Immature natural killer cell (primary cell): ENCODE measurements around the gene MAPK8IP3. TPM values are rescaled to one million over a fixed set of nuclear protein-coding genes. Genes with fewer than 3 reads are reported as not detected.

ENCODE experiments used
- DNase-seq, 3 donors: peaks; one replicate each; pipeline ENCODE4 v3.0.0; 2022; ENCODE audit warnings: mixed read lengths in 1 of 3
- H3K27ac Mint-ChIP-seq, 6 donors: one replicate each; pipeline ENCODE4 v1.8.0; 2020; ENCODE audit warnings: mixed read lengths in 6 of 6, mild to moderate bottlenecking in 5 of 6, inconsistent platforms in 4 of 6, moderate library complexity in 3 of 6
- H3K27me3 Mint-ChIP-seq, 3 donors: one replicate each; pipeline ENCODE4 v1.8.0; 2020 to 2021; ENCODE audit warnings: low read depth in 3 of 3, mild to moderate bottlenecking in 3 of 3, mixed read lengths in 3 of 3, moderate library complexity in 3 of 3, inconsistent platforms in 1 of 3
- H3K36me3 Mint-ChIP-seq, 3 donors: one replicate each; pipeline ENCODE4 v1.8.0; 2020; ENCODE audit warnings: mixed read lengths in 3 of 3, inconsistent platforms in 2 of 3, mild to moderate bottlenecking in 2 of 3
- H3K4me1 Mint-ChIP-seq, 2 donors: one replicate each; pipeline ENCODE4 v1.8.0; 2020; ENCODE audit warnings: inconsistent platforms in 2 of 2, mild to moderate bottlenecking in 2 of 2, mixed read lengths in 2 of 2, moderate library complexity in 1 of 2
- H3K4me3 Mint-ChIP-seq, 5 donors: one replicate each; pipeline ENCODE4 v1.8.0; 2020; ENCODE audit warnings: mild to moderate bottlenecking in 5 of 5, mixed read lengths in 5 of 5, inconsistent platforms in 3 of 5, moderate library complexity in 3 of 5
- H3K9me3 Mint-ChIP-seq, 6 donors: one replicate each; pipeline ENCODE4 v1.8.0; 2020; ENCODE audit warnings: mild to moderate bottlenecking in 6 of 6, mixed read lengths in 6 of 6, inconsistent platforms in 4 of 6, moderate library complexity in 3 of 6
- polyA plus RNA-seq, 3 donors: library from polyadenylated mRNA; unstranded; fragments of 300-500 nt; fragmentation: Illumina TruSeq; gene quantifications; one replicate each; pipeline ENCODE4 v1.2.3, GENCODE V29; 2021

The MAPK8IP3 gene
- polyA plus RNA-seq, 3 donors from 2014 or later, result 0.55 to 3.8 (median 0.57) TPM

DNA sequence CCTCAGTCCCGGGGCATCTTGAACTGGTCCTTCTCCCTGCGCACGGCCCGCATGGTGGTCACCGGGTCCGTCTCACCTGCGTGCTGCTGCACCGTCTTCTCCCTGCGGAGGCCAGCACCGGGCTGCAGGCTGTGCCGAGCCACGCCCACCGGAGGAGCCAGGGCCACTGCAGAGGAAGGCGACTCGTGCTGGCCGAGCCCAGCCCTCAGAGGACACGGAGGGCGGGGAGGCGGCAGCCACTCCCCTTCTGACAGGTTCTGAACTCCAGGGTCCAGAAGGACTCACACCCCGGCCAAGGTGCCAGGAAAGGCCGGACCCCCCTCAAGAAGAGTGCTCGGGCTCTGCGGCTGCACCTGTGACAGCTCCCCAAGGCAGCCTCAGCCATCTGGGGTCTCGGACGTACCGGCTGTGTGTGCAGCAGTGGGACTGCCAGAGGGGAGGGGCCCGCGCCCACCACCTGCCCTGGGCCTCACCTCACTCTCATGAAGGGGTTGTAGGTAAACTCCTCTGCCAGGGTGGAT is 103.3 kb downstream of the MAPK8IP3 start:
- Mint-ChIP-seq H3K27ac (no peak overlapping the region), H3K4me1 (peaks cover 4 to 6% of the 10 kb centered on the region in 2 donors), H3K9me3 (no peaks in the 10 kb centered on the region), H3K4me3 (no peak overlapping the region), H3K36me3 (peaks cover 0 to 13% (median 3%) of the 10 kb centered on the region in 3 donors), H3K27me3 (peaks cover 0 to 3% (median 0%) of the 10 kb centered on the region in 3 donors)
- DNase-seq, result no peak

DNA sequence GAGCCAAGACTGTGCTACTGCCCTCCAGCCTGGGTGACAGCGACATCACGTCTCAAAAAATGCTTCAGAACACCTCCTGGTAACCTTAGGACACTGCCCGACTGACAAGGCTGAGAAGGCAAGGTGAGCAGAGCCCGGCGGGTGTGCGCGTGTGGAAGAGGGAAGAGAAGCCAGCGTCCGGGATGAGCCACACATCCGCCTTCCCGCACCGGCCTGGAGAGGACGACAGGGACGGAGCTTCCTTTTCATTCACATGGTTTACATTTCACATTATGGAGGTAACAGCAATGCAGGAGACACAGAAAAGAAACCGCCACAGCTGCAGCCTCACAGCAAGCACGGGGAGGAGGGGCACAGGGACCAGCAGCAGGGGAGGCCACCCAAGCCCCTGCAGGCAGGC is 104.1 kb downstream of the MAPK8IP3 start:
- Mint-ChIP-seq H3K36me3 (peaks cover 3 to 16% (median 7%) of the 10 kb centered on the region in 3 donors), H3K9me3 (no peaks in the 10 kb centered on the region), H3K4me1 (peaks cover 4 to 9% of the 10 kb centered on the region in 2 donors), H3K27me3 (peaks cover 0 to 3% (median 0%) of the 10 kb centered on the region in 3 donors), H3K4me3 (no peak overlapping the region), H3K27ac (peak overlapping the region in 1 of 6 donors; percentile 34)
- no peak for DNase-seq

GRCh38 chr16:1810536-1810935 is 104.5 kb downstream of the MAPK8IP3 start:
- peaks cover 0 to 3% (median 0%) of the 10 kb centered on the region in 6 donors for H3K9me3 Mint-ChIP-seq
- no peak overlapping the region for H3K4me3 Mint-ChIP-seq
- DNase-seq, result no peak
- peaks cover 0 to 3% (median 2%) of the 10 kb centered on the region in 3 donors for H3K27me3 Mint-ChIP-seq
- no peak overlapping the region for H3K27ac Mint-ChIP-seq
- H3K36me3 Mint-ChIP-seq, result peaks cover 8 to 20% (median 9%) of the 10 kb centered on the region in 3 donors
- peaks cover 4 to 12% of the 10 kb centered on the region in 2 donors for H3K4me1 Mint-ChIP-seq

- Mint-ChIP-seq H3K4me1 (peaks cover 4 to 12% of the 10 kb centered on the region in 2 donors), H3K4me3 (no peak overlapping the region), H3K36me3 (peaks cover 7 to 16% (median 8%) of the 10 kb centered on the region in 3 donors), H3K27me3 (peaks cover 0 to 5% (median 2%) of the 10 kb centered on the region in 3 donors), H3K27ac (peak overlapping the region in 2 of 6 donors; percentile 25 to 60), H3K9me3 (peaks cover 0 to 3% (median 0%) of the 10 kb centered on the region in 6 donors)
- peak in 2 of 3 donors; percentile 8 to 18 for DNase-seq
Observed at GRCh38 chr16:1812732-1813163, 106.8 kb downstream of the MAPK8IP3 start.

DNA sequence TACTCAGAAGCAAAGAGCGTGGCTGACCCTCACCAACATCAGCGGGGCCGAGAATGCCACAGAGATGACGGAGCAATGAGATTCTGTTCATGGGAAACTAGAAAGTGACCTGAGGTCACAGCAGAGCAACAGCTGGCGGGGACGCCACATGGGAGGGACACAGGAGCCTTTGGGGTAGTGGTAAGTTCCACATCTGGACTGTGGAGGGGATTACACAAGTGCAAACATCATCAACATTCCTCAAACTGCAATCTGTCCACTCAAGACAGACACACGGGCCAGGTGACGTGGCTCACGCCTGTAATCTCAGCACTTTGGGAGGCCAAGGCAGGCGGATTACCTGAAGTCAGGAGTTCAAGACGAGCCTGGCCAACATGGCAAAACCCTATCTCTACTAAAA is 109.5 kb downstream of the MAPK8IP3 start:
- Mint-ChIP-seq H3K9me3 (peaks cover 0 to 3% (median 0%) of the 10 kb centered on the region in 6 donors), H3K27ac (peak overlapping the region in 1 of 6 donors; percentile 42), H3K4me1 (peaks cover 4 to 12% of the 10 kb centered on the region in 2 donors), H3K27me3 (peaks cover 0 to 4% (median 2%) of the 10 kb centered on the region in 3 donors), H3K36me3 (peaks cover 7 to 16% (median 8%) of the 10 kb centered on the region in 3 donors), H3K4me3 (no peak overlapping the region)
- no peak for DNase-seq

GRCh38 chr16:1816396-1817275 is 110.6 kb downstream of the MAPK8IP3 start:
- DNase-seq, result no peak
- H3K27ac Mint-ChIP-seq, result no peak overlapping the region
- H3K27me3 Mint-ChIP-seq, result peaks cover 0 to 4% (median 2%) of the 10 kb centered on the region in 3 donors
- H3K4me1 Mint-ChIP-seq, result peaks cover 4 to 12% of the 10 kb centered on the region in 2 donors
- H3K9me3 Mint-ChIP-seq, result peaks cover 0 to 3% (median 0%) of the 10 kb centered on the region in 6 donors
- H3K4me3 Mint-ChIP-seq, result no peak overlapping the region
- peaks cover 7 to 16% (median 8%) of the 10 kb centered on the region in 3 donors for H3K36me3 Mint-ChIP-seq

- no peak for DNase-seq
- Mint-ChIP-seq H3K27me3 (peaks cover 0 to 4% (median 2%) of the 10 kb centered on the region in 3 donors), H3K4me1 (peaks cover 4 to 12% of the 10 kb centered on the region in 2 donors), H3K9me3 (peaks cover 0 to 3% (median 0%) of the 10 kb centered on the region in 6 donors), H3K27ac (peak overlapping the region in 1 of 6 donors; percentile 1), H3K36me3 (peaks cover 7 to 16% (median 8%) of the 10 kb centered on the region in 3 donors), H3K4me3 (no peak overlapping the region)
Observed at GRCh38 chr16:1817276-1817589, 111.2 kb downstream of the MAPK8IP3 start.

- DNase-seq, result no peak
- Mint-ChIP-seq H3K9me3 (peaks cover 0 to 3% (median 0%) of the 10 kb centered on the region in 6 donors), H3K4me3 (no peak overlapping the region), H3K27me3 (peaks cover 0 to 4% (median 2%) of the 10 kb centered on the region in 3 donors), H3K4me1 (peaks cover 4 to 12% of the 10 kb centered on the region in 2 donors), H3K36me3 (peaks cover 7 to 16% (median 8%) of the 10 kb centered on the region in 3 donors), H3K27ac (no peak overlapping the region)
Observed at GRCh38 chr16:1817716-1818115, 111.7 kb downstream of the MAPK8IP3 start.

DNA sequence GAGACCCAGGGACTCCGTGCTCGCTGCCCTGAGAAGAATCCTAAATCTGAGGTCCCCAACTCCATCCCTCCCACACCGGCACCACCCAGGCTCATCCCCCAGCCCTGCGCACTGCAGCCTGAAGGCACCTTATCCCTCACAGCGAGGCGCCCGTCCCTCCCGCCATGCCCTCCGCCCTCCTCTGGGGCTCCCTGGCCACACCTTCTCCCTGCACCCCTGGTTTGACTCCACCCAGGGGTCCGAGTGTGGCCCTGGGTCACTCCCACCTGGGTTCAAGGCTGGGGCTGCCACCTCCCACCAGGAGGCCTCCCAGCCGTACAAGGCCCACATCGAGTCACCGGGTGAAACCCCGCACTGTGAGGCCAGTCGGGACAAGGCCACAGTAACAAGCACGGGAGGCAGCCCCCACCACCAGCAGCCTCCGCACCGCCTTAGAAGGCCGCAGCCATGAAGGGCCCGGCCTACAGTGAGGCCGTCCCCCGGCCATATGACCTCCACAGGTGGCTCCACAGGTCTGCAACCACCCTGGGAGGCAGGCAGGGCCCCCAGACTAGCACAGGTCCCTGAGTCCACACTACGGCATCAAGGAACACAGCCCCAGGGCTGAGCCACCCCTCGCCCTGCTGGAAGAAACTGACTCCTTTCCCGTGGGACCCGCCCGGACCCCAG is 112.3 kb downstream of the MAPK8IP3 start:
- Mint-ChIP-seq H3K36me3 (peaks cover 7 to 13% (median 8%) of the 10 kb centered on the region in 3 donors), H3K9me3 (peaks cover 0 to 3% (median 0%) of the 10 kb centered on the region in 6 donors), H3K27ac (no peak overlapping the region), H3K27me3 (peaks cover 0 to 4% (median 2%) of the 10 kb centered on the region in 3 donors), H3K4me1 (peaks cover 0 to 8% of the 10 kb centered on the region in 2 donors), H3K4me3 (no peak overlapping the region)
- DNase-seq, result no peak

- DNase-seq, result no peak
- Mint-ChIP-seq H3K27ac (peak overlapping the region in 3 of 6 donors; percentile 40 to 71 (median 57)), H3K36me3 (peaks cover 6 to 8% (median 7%) of the 10 kb centered on the region in 3 donors), H3K9me3 (peaks cover 0 to 3% (median 0%) of the 10 kb centered on the region in 6 donors), H3K4me1 (peaks cover 4 to 10% of the 10 kb centered on the region in 2 donors), H3K4me3 (no peak overlapping the region), H3K27me3 (peaks cover 2% of the 10 kb centered on the region in 3 donors)
Observed at GRCh38 chr16:1818873-1819525, 113.0 kb downstream of the MAPK8IP3 start.

- no peak for DNase-seq
- Mint-ChIP-seq H3K27ac (peak overlapping the region in 2 of 6 donors; percentile 40 to 57), H3K4me1 (peaks cover 10 to 16% of the 10 kb centered on the region in 2 donors), H3K27me3 (peaks cover 2 to 3% (median 2%) of the 10 kb centered on the region in 3 donors), H3K9me3 (peaks cover 0 to 3% (median 0%) of the 10 kb centered on the region in 6 donors), H3K36me3 (peaks cover 6 to 8% (median 7%) of the 10 kb centered on the region in 3 donors), H3K4me3 (no peak overlapping the region)
Observed at GRCh38 chr16:1819611-1820010, 113.6 kb downstream of the MAPK8IP3 start.
